Measurements from ENCODE around the gene KRT10.

DNA sequence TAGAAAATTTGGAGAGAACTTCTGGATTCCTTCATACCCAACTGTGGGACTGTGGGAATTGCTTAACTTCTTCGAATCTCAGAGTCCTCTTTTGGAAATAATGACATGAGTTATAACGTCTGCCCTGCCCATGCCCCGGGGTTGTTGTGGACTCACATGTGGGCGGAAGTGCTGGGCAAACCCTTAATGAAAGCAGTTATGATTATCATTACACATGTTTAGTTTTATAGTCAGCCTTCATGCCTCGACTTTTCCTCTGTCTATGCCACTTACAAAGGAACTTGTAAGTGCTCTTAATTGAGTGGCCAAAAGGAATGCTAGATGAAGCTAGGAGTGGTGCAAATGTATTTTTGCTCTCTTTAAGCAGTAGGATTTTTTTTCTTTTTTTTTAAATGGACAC is 44.0 kb downstream of the KRT10 start:
- TF ChIP-seq ZNF778 (CRISPR knock-in tag; IDR thresholded peaks at IDR 0.05) (no peak), POLR2A (conservative IDR thresholded peaks at IDR 0.05) (no peak), EGR1 (conservative IDR thresholded peaks at IDR 0.05) (no peak)
- TF ChIP-seq, protein P1, sequence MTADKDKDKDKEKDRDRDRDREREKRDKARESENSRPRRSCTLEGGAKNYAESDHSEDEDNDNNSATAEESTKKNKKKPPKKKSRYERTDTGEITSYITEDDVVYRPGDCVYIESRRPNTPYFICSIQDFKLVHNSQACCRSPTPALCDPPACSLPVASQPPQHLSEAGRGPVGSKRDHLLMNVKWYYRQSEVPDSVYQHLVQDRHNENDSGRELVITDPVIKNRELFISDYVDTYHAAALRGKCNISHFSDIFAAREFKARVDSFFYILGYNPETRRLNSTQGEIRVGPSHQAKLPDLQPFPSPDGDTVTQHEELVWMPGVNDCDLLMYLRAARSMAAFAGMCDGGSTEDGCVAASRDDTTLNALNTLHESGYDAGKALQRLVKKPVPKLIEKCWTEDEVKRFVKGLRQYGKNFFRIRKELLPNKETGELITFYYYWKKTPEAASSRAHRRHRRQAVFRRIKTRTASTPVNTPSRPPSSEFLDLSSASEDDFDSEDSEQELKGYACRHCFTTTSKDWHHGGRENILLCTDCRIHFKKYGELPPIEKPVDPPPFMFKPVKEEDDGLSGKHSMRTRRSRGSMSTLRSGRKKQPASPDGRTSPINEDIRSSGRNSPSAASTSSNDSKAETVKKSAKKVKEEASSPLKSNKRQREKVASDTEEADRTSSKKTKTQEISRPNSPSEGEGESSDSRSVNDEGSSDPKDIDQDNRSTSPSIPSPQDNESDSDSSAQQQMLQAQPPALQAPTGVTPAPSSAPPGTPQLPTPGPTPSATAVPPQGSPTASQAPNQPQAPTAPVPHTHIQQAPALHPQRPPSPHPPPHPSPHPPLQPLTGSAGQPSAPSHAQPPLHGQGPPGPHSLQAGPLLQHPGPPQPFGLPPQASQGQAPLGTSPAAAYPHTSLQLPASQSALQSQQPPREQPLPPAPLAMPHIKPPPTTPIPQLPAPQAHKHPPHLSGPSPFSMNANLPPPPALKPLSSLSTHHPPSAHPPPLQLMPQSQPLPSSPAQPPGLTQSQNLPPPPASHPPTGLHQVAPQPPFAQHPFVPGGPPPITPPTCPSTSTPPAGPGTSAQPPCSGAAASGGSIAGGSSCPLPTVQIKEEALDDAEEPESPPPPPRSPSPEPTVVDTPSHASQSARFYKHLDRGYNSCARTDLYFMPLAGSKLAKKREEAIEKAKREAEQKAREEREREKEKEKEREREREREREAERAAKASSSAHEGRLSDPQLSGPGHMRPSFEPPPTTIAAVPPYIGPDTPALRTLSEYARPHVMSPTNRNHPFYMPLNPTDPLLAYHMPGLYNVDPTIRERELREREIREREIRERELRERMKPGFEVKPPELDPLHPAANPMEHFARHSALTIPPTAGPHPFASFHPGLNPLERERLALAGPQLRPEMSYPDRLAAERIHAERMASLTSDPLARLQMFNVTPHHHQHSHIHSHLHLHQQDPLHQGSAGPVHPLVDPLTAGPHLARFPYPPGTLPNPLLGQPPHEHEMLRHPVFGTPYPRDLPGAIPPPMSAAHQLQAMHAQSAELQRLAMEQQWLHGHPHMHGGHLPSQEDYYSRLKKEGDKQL (CRISPR knock-in tag; IDR thresholded peaks at IDR 0.05; ENCODE audit: borderline replicate concordance), result no peak
